Liver (tissue), 9 donors: ENCODE results near the gene GALNTL6. TPM values are rescaled to one million over a fixed set of nuclear protein-coding genes. Genes with fewer than 3 reads are reported as not detected.

Experiments
- DNase-seq: peaks from one replicate; pipeline ENCODE4 v3.0.0-alpha.2; 2017; ENCODE audit warnings: low spot score
- H3K27ac ChIP-seq, 2 donors: one replicate each; pipeline ENCODE4 v1.7.0; 2013; ENCODE audit warnings: inconsistent platforms in 2 of 2, low read length in 2 of 2, control low read depth in 1 of 2, low read depth in 1 of 2, mild to moderate bottlenecking in 1 of 2
- H3K27me3 ChIP-seq, 4 donors: one replicate each; pipeline versions ENCODE4 v1.6.1 to v1.7.0; 2013; ENCODE audit warnings: low read length in 3 of 4, inconsistent platforms in 1 of 4, mild to moderate bottlenecking in 1 of 4, moderate library complexity in 1 of 4; ENCODE audit not compliant: control insufficient read depth in 4 of 4, insufficient read depth in 4 of 4
- H3K36me3 ChIP-seq, 4 donors: one replicate each; pipeline versions ENCODE4 v1.6.1 to v1.7.0; 2013; ENCODE audit warnings: low read length in 3 of 4, mild to moderate bottlenecking in 3 of 4, low read depth in 1 of 4, moderate library complexity in 1 of 4; ENCODE audit not compliant: control insufficient read depth in 4 of 4, insufficient read depth in 3 of 4
- H3K4me1 ChIP-seq, 4 donors: one replicate each; pipeline versions ENCODE4 v1.6.1 to v1.7.0; 2013; ENCODE audit warnings: low read length in 3 of 4, mild to moderate bottlenecking in 3 of 4, moderate library complexity in 1 of 4; ENCODE audit not compliant: control insufficient read depth in 4 of 4, insufficient read depth in 4 of 4
- H3K4me3 ChIP-seq, 3 donors: one replicate each; pipeline versions ENCODE4 v1.6.1 to v1.7.0; 2013; ENCODE audit warnings: low read length in 3 of 3, control low read depth in 1 of 3, low read depth in 1 of 3, mild to moderate bottlenecking in 1 of 3
- H3K9ac ChIP-seq, 2 donors: one replicate each; pipeline ENCODE4 v1.7.0; 2013; ENCODE audit warnings: low read length in 2 of 2, mild to moderate bottlenecking in 2 of 2, moderate library complexity in 2 of 2, control low read depth in 1 of 2, low read depth in 1 of 2
- H3K9me3 ChIP-seq, 4 donors: one replicate each; pipeline versions ENCODE4 v1.6.1 to v1.7.0; 2013; ENCODE audit warnings: low read length in 3 of 4; ENCODE audit not compliant: control insufficient read depth in 4 of 4
- CTCF ChIP-seq: fragments of 150-350 bp; IDR thresholded peaks from 2 replicates; pipeline ENCODE4 v1.5.1; 2017; ENCODE audit warnings: improper control_type of control experiment, low read depth, low read length; ENCODE audit not compliant: missing input control
- EGR1 ChIP-seq, 2 donors: IDR thresholded peaks; 2 replicates each; pipeline ENCODE4 v1.6.1; 2016 to 2018; ENCODE audit warnings: antibody characterized with exemption in 2 of 2, low read depth in 2 of 2
- FOXA1 ChIP-seq: IDR thresholded peaks from 2 replicates; pipeline ENCODE4 v1.6.1; 2016; ENCODE audit warnings: antibody characterized with exemption
- FOXA2 ChIP-seq: IDR thresholded peaks from 2 replicates; pipeline ENCODE4 v1.6.1; 2016; ENCODE audit warnings: antibody characterized with exemption
- HNF4A ChIP-seq, 2 donors: conservative IDR thresholded peaks; 2 replicates each; pipeline ENCODE4 v1.6.1; 2016; ENCODE audit warnings: antibody characterized with exemption in 2 of 2, mild to moderate bottlenecking in 2 of 2
- HNF4G ChIP-seq: IDR thresholded peaks from 2 replicates; pipeline ENCODE4 v1.6.1; 2016; ENCODE audit warnings: antibody characterized with exemption
- JUND ChIP-seq, 2 donors: IDR thresholded peaks; 2 replicates each; pipeline ENCODE4 v1.6.1; 2016; ENCODE audit warnings: antibody characterized with exemption in 2 of 2
- MAX ChIP-seq: IDR thresholded peaks from 2 replicates; pipeline ENCODE4 v1.6.1; 2016; ENCODE audit warnings: antibody characterized with exemption
- NR2F2 ChIP-seq: IDR thresholded peaks from 2 replicates; pipeline ENCODE4 v1.6.1; 2016; ENCODE audit warnings: antibody characterized with exemption
- RAD21 ChIP-seq, 2 donors: IDR thresholded peaks; 2 replicates each; pipeline ENCODE4 v1.6.1; 2016; ENCODE audit warnings: antibody characterized with exemption in 2 of 2, mild to moderate bottlenecking in 2 of 2
- REST ChIP-seq: IDR thresholded peaks from 2 replicates; pipeline ENCODE4 v1.6.1; 2016; ENCODE audit warnings: antibody characterized with exemption, mild to moderate bottlenecking
- RXRA ChIP-seq, 2 donors: IDR thresholded peaks; 2 replicates each; pipeline ENCODE4 v1.6.1; 2017 to 2018; ENCODE audit warnings: antibody characterized with exemption in 2 of 2, mild to moderate bottlenecking in 1 of 2
- SP1 ChIP-seq: IDR thresholded peaks from 2 replicates; pipeline ENCODE4 v1.6.1; 2018; ENCODE audit warnings: antibody characterized with exemption, mild to moderate bottlenecking
- TAF1 ChIP-seq: conservative IDR thresholded peaks from 2 replicates; pipeline ENCODE4 v1.6.1; 2016; ENCODE audit warnings: antibody characterized with exemption, mild to moderate bottlenecking
- YY1 ChIP-seq: IDR thresholded peaks from 2 replicates; pipeline ENCODE4 v1.6.1; 2016; ENCODE audit warnings: antibody characterized with exemption, mild to moderate bottlenecking
- ZBTB33 ChIP-seq: IDR thresholded peaks from 2 replicates; pipeline ENCODE4 v1.6.1; 2016; ENCODE audit warnings: antibody characterized with exemption
- WGBS: extraction: QIAGEN DNeasy Blood & Tissue Kit; methylation state at CpG from one replicate; pipeline ENCODE4 v1.1.7; 2013; 5-methylcytosine and 5-hydroxymethylcytosine counted together
- polyA plus RNA-seq, 2 donors: library from polyadenylated mRNA; stranded (reverse) in 1 of 2; unstranded in 1 of 2; fragments of 200-250 nt in 1 of 2; fragments of >200 nt in 1 of 2; fragmentation: Nextera tagmentation in 1 of 2; extraction: Ambion mirVana in 1 of 2; gene quantifications; one replicate each; pipeline versions ENCODE4 v1.2.1 to v1.2.3, GENCODE V29; 2013 to 2015
- total RNA-seq, 2 donors: library from RNA; depleted of rRNA; stranded (reverse); fragments of >200 nt; gene quantifications; one replicate each; pipeline ENCODE4 v1.2.3, GENCODE V29; 2014
- TF ChIP-seq, protein P1 (sequence below): IDR thresholded peaks from 2 replicates; pipeline ENCODE4 v1.6.1; 2016; ENCODE audit warnings: antibody characterized with exemption
- donor health status: healthy.
- donor health status: healthy.
- donor health status: healthy.
- donor health status: healthy.
- donor health status: healthy.

Gene GALNTL6
- total and polyA plus RNA-seq, 4 donors, result 0.06 to 0.08 TPM; not detected in 2

DNA sequence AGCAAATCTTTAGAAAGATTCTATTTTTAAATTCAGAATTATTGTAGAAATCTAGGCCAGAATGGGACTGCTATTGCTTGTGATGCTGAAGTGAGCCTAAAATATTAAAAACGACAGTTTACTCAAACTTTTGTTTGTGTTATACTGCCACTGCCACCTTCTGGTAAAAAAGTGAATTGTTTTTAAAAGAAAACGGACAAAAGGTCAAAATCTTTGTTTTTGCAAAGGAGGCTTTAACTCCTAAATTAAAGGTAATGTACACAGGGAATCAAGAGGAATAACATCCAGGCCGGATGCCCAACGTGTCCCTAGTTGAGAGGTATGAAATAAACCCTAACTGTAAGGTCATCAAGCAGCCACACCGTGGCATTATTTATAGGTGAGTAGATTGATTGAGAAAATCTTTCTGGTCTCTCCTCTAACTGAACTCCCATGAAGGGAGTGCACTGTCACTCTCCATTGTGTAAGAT lies 1017.1 kb downstream of the GALNTL6 start:
- Histone ChIP-seq H3K4me1 (no peaks in the 10 kb centered on the region), H3K36me3 (no peaks in the 10 kb centered on the region), H3K27me3 (no peaks in the 10 kb centered on the region), H3K9me3 (no peaks in the 10 kb centered on the region), H3K9ac (no peak overlapping the region), H3K4me3 (no peak overlapping the region), H3K27ac (no peak overlapping the region)
- WGBS, result 7% methylated on average over 5 of the region's 5 CpGs
- DNase-seq, result no peak
- TF ChIP-seq RXRA (IDR thresholded peaks at IDR 0.05), result no peak
- peak; percentile 44 for TF ChIP-seq CTCF
- peak; percentile 70 to 71 for TF ChIP-seq RAD21 (IDR thresholded peaks at IDR 0.05)
- TF ChIP-seq HNF4A (conservative IDR thresholded peaks at IDR 0.05), result no peak
- TF ChIP-seq, protein P1, sequence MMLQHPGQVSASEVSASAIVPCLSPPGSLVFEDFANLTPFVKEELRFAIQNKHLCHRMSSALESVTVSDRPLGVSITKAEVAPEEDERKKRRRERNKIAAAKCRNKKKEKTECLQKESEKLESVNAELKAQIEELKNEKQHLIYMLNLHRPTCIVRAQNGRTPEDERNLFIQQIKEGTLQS, result no peak
- no peak for TF ChIP-seq SP1

DNA sequence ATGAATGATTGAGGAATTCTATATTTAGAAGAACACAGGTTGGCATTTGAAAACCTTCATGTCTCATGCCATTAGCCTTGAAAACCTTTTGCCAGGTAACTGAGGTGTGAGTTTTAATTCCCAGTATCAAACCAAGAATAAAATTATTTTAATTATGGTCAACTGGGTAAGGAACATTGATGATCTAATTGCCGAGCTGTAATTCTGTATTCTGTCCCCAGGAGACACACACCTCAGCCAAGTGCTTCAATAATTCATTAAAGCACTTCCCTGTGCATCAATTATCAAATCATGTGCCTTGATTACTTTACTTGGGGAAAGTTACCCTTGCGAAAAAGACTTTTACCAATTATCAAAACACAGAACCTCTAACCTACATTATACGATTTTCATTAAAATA lies 1023.5 kb downstream of the GALNTL6 start:
- no peaks in the 10 kb centered on the region for H3K4me1 ChIP-seq
- H3K36me3 ChIP-seq, result no peaks in the 10 kb centered on the region
- H3K4me3 ChIP-seq, result no peak overlapping the region
- TF ChIP-seq CTCF, result no peak
- TF ChIP-seq REST, result no peak
- TF ChIP-seq EGR1 (IDR thresholded peaks at IDR 0.05; ENCODE audit: low read depth in 2 of 2), result no peak
- TF ChIP-seq TAF1, result no peak
- no peak for TF ChIP-seq YY1
- no peak for TF ChIP-seq ZBTB33
- TF ChIP-seq NR2F2, result no peak
- no peak for TF ChIP-seq FOXA2
- TF ChIP-seq JUND (IDR thresholded peaks at IDR 0.05), result no peak
- TF ChIP-seq SP1, result no peak
- TF ChIP-seq, protein P1, result no peak
- TF ChIP-seq FOXA1, result no peak
- no peak for TF ChIP-seq MAX
- TF ChIP-seq HNF4A (conservative IDR thresholded peaks at IDR 0.05), result no peak
- no peak for TF ChIP-seq HNF4G
- TF ChIP-seq RXRA (IDR thresholded peaks at IDR 0.05), result no peak
- 90% methylated on average over 3 of the region's 3 CpGs for WGBS
- H3K27ac ChIP-seq, result no peak overlapping the region
- H3K9me3 ChIP-seq, result no peaks in the 10 kb centered on the region
- no peak for DNase-seq
- H3K27me3 ChIP-seq, result no peaks in the 10 kb centered on the region
- H3K9ac ChIP-seq, result no peak overlapping the region
